NCI-H1436 (cell line): ENCODE results near the gene RYR2.
A peak's percentile ranks its signal among the peaks of the same experiment; 100 is the strongest.
"Not testable (repeated sequence)": the region's sequence is repeated elsewhere in the genome, so short reads cannot be mapped to it uniquely, and the experiment has no call there.

Source experiments
- DNase-seq: peaks from one replicate; lab custom pipeline; 2025; lab: John Stamatoyannopoulos, UW

RYR2 gene

DNA sequence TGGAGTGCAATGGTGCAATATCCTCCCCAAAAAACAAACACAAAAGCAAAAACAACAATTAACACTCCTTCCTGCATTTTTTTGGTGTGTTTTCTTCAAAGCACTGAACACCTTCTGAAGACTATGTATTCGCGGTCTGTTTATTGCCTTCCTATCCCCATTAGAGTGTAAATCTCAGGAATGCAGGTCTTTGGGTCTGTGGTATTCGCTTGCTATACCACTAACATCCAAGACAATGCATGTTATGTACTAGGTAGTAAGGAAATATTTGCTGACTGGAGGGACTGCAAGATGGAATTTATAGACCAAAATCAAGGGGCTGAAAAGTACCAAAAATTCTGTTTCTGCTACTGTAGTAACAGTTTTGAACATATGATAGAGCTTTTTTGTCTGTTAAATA is 299.4 kb downstream of the RYR2 start:
- DNase-seq, result no peak

DNA sequence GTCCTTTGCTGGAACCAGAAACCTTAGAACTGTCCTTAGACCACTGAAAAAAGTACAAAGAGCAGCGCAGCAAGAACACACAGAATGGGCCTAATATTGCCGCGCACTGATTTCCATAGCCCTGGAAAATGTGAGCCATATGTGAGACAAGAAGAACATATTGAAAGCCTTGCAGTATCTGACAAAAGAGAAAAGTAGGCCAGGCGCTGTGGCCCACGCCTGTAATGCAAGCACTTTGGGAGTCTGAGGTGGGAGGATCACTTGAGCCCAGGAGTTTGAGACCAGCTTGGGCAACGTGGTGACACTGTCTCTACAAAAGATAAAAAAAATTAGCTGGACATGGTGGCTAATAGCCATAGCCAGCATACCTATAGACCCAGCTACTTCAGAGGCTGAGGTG is 300.7 kb downstream of the RYR2 start:
- no peak for DNase-seq

- no peak for DNase-seq
Observed at GRCh38 chr1:237352747-237353146, 310.8 kb downstream of the RYR2 start.

- DNase-seq, result no peak
Observed at GRCh38 chr1:237353918-237354317, 311.9 kb downstream of the RYR2 start.

DNA sequence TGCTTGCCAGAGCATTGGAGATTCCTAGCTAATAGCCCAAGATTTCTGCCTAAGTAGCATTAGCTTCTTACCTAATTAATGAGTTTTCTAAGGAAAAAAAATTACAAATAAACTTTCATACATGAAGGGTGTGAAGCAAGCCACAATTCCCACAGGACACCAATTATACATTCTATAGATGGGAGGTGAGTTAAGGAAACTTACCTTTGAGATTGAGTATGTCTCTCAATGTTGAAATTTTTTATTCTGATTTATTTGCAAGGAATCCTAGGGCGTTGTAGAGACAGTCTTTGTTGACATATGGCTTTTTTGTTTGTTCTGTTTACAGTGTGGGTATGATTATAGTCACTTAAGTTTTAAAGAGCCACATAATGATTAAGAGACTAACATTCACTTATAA is 313.0 kb downstream of the RYR2 start:
- no peak for DNase-seq

GRCh38 chr1:237358555-237358954 is 316.6 kb downstream of the RYR2 start:
- no peak for DNase-seq

DNA sequence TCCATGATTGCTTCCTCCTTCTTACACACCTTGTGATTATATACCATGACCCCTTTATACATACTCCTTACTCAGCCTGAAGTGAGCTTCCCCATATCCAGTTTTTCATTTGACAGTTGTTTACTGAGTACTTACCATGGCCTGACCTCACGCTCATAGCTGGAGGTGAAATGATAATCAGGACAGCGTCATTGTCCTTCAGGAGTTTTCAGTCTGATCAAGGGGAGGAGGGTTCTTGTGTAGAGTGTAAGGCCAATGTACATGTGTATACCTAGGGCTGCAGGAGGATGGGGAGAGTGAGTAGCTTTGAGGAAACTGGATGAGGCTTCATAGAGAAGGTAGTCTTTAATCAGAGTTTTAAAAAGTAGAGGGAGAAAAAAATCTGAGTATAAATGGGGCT is 325.8 kb downstream of the RYR2 start:
- no peak for DNase-seq

DNA sequence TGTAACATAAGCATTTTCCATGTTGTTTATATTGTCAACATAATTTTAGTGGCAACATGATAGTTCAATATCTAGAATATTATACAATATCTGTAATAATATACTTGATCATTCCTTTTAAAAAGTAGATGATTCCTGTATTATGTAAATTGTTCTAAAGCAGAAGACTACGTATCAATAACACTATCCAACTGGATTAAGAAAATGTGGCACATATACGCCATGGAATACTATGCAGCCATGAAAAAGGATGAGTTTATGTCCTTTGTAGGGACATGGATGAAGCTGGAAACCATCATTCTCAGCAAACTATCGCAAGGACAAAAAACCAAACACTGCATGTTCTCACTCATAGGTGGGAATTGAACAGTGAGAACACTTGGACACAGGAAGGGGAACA is 329.5 kb downstream of the RYR2 start:
- not testable (repeated sequence) for DNase-seq

- no peak for DNase-seq
Observed at GRCh38 chr1:237383791-237384190, 341.8 kb downstream of the RYR2 start.

- DNase-seq, result no peak
Observed at GRCh38 chr1:237384213-237384612, 342.2 kb downstream of the RYR2 start.

GRCh38 chr1:237386362-237387143 is 344.6 kb downstream of the RYR2 start:
- peak; percentile 4 for DNase-seq

- DNase-seq, result no peak
Observed at GRCh38 chr1:237387144-237387505, 345.1 kb downstream of the RYR2 start.

DNA sequence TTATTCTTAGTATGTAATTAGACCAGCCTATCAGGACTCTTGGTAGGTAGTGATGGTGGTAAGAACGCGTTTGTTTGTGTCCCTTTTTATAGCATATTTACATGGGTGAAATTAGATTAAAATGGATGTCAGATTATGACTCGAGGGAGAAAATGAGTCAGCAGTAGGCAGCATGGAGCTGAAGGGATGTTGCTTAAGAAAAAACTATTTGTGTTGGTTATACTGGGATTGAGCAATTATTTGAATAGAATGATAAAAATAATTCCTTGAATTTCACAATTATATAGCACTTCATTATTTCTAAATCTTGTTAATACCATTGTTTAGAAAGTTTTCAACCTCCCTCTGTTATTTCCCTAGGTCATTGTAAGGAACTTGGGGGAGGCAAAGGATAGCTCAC is 348.8 kb downstream of the RYR2 start:
- no peak for DNase-seq

GRCh38 chr1:237393632-237394031 is 351.6 kb downstream of the RYR2 start:
- no peak for DNase-seq

DNA sequence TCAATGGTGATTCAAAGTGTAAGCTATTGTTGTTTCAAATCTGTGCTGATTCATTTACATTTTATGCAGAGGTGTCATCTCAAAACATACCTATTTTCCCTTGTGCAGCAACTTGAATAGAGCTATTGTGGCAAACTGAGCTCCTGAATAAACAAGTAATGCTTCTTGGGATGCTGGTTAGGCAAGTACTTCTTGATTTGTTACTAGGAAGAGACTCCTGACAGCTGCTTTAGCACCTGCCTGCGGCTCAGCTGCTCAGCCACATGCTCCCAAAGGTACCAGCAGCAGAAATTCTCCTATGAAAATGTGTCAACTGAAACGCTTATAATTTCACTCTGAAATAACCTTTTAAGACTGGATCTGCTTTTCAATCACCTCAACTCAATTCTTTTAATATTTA is 352.3 kb downstream of the RYR2 start:
- DNase-seq, result no peak

- no peak for DNase-seq
Observed at GRCh38 chr1:237396426-237396825, 354.4 kb downstream of the RYR2 start.

GRCh38 chr1:237398751-237399150 is 356.8 kb downstream of the RYR2 start:
- no peak for DNase-seq

GRCh38 chr1:237405912-237406311 is 363.9 kb downstream of the RYR2 start:
- DNase-seq, result no peak

DNA sequence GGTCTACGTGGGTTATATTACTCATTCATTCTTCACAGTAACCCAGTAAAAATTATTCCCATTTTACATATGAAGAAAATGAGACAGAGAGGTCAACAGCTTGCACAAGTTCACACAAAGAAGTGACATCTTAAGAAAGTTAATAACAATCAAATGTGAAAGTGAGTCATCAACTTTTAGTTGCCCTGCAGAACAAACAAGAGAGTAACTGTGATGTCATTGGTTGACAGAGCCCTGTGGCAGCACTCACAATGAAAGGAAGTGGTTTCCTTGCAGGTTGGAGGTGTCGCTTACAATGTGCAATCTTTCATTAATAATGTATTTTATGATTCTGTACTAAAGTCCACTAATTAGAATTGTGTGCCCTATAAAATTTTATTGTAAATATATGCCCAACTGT is 369.6 kb downstream of the RYR2 start:
- no peak for DNase-seq

GRCh38 chr1:237416924-237417655 is 375.1 kb downstream of the RYR2 start:
- DNase-seq, result no peak

- DNase-seq, result no peak
Observed at GRCh38 chr1:237428809-237429208, 386.8 kb downstream of the RYR2 start.

- no peak for DNase-seq
Observed at GRCh38 chr1:237429252-237429651, 387.3 kb downstream of the RYR2 start.

GRCh38 chr1:237431448-237431847 is 389.5 kb downstream of the RYR2 start:
- no peak for DNase-seq

- no peak for DNase-seq
Observed at GRCh38 chr1:237440346-237440745, 398.4 kb downstream of the RYR2 start.
